Dermis microvascular lymphatic vessel endothelial cell (primary cell): ENCODE results near the gene ARHGDIB. TPM values are rescaled to one million over a fixed set of nuclear protein-coding genes. Genes with fewer than 3 reads are reported as not detected.

Experiments used
- DNase-seq, 2 donors: peaks; one replicate each; pipeline versions ENCODE4 v3.0.0 to v3.0.0-alpha.2; 2010; ENCODE audit warnings: low read depth in 2 of 2
- total RNA-seq: library from RNA; depleted of rRNA; stranded (reverse); fragments of >200 nt; gene quantifications from 2 replicates; pipeline ENCODE4 v1.2.1, GENCODE V29; 2014

The ARHGDIB gene
- total RNA-seq, 1 donor from 2014 or later, result 69.4 TPM

- no peak for DNase-seq
Measured at GRCh38 chr12:14900521-14901227, 60.7 kb downstream of the ARHGDIB start.

GRCh38 chr12:14896521-14897169, 64.8 kb downstream of the ARHGDIB start:
- DNase-seq, result no peak

GRCh38 chr12:14893506-14894250, 67.7 kb downstream of the ARHGDIB start:
- DNase-seq, result peak in 1 of 2 donors; percentile 54

- DNase-seq, result no peak
Measured at GRCh38 chr12:14892726-14893505, 68.5 kb downstream of the ARHGDIB start.

Other genes starting within 250 kb of the ARHGDIB start
- 12.0 and 14.6 TPM in 2 replicates for gene WBP11, start 158.1 kb downstream of the ARHGDIB start, total RNA-seq
- 0.63 and 0.77 TPM in 2 replicates for gene C12orf60, start 157.9 kb downstream of the ARHGDIB start, total RNA-seq
- 0.89 and 1.4 TPM in 2 replicates for gene SMCO3, start 147.4 kb downstream of the ARHGDIB start, total RNA-seq
- 74.8 and 91.9 TPM in 2 replicates for gene ART4, start 118.1 kb downstream of the ARHGDIB start, total RNA-seq
- 149 and 328 TPM in 2 replicates for gene MGP, start 75.7 kb downstream of the ARHGDIB start, total RNA-seq
- 0.13 TPM in 1 of 2 replicates, not detected in the other for gene ERP27, start 23.1 kb downstream of the ARHGDIB start, total RNA-seq
- gene PDE6H, start 11.4 kb upstream of the ARHGDIB start, total RNA-seq, result not detected in 2 replicates